Cardiac muscle cell (in vitro differentiated cells and primary cell): ENCODE measurements around the gene GPATCH2. TPM values are rescaled to one million over a fixed set of nuclear protein-coding genes. Genes with fewer than 3 reads are reported as not detected.
"Not testable (repeated sequence)": the region's sequence is repeated elsewhere in the genome, so short reads cannot be mapped to it uniquely, and the experiment has no call there.

Source experiments
- DNase-seq, 2 donors: peaks; one replicate each; pipeline versions ENCODE4 v3.0.0 to v3.0.0-alpha.2; 2010 to 2017; ENCODE audit warnings: low read depth in 1 of 2, low spot score in 1 of 2
- H3K27ac ChIP-seq: fragments of 200-600 bp; sonication (generic); 2 replicates; pipeline ENCODE4 v1.5.1; 2016
- H3K27me3 ChIP-seq: fragments of 200-600 bp; sonication (generic); 2 replicates; pipeline ENCODE4 v1.6.0; 2016; ENCODE audit warnings: control low read depth
- H3K36me3 ChIP-seq: fragments of 200-600 bp; sonication (generic); 2 replicates; pipeline ENCODE4 v1.5.1; 2016; ENCODE audit warnings: control low read depth
- H3K4me1 ChIP-seq: fragments of 200-600 bp; sonication (generic); 2 replicates; pipeline ENCODE4 v1.8.1; 2017; ENCODE audit warnings: low read depth, mild to moderate bottlenecking, mixed run types
- H3K4me3 ChIP-seq: fragments of 200-600 bp; sonication (generic); 2 replicates; pipeline ENCODE4 v1.5.1; 2016; ENCODE audit warnings: mild to moderate bottlenecking
- H3K9me3 ChIP-seq: fragments of 200-600 bp; sonication (generic); 2 replicates; pipeline ENCODE4 v1.5.1; 2017; ENCODE audit warnings: low read depth, mild to moderate bottlenecking, control low read depth
- polyA plus RNA-seq: library from polyadenylated mRNA; unstranded; fragments of >200 nt; fragmentation: Nextera tagmentation; extraction: Ambion mirVana; gene quantifications from 2 replicates; pipeline ENCODE4 v1.2.1, GENCODE V29; 2016
- total RNA-seq: library from RNA; depleted of rRNA; stranded (reverse); fragments of >200 nt; gene quantifications from 2 replicates; pipeline ENCODE4 v1.2.3, GENCODE V29; 2016
- TF ChIP-seq, protein P1 (sequence below): IDR thresholded peaks from 2 replicates; pipeline ENCODE4 v1.5.1; 2012; ENCODE audit warnings: low read depth, mild to moderate bottlenecking, low read length

Gene GPATCH2
- total and polyA plus RNA-seq, 2 experiments from 2014 or later, result 9.8 to 16.7 TPM

DNA sequence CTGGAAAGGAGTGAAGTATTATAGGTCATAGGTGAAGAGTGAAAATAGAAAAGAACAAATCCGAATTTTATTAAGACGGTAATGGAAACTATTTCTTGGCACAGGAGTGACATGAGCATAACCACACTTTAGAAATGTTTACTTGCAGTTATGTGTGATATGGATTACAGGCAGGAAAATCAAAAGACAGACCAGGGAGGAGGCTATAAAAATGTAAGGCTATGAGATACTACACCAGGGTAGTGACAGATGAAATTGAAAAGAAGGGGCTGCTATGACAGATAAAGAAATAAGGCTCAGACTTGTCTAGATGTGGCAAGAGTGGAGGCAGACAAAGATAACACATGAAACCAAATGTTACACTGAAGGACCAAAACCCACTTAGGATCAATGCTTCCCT, 31.7 kb downstream of the GPATCH2 start:
- Histone ChIP-seq H3K4me1 (no peaks in the 10 kb centered on the region), H3K4me3 (no peak overlapping the region), H3K36me3 (no peaks in the 10 kb centered on the region), H3K27me3 (no peaks in the 10 kb centered on the region), H3K9me3 (no peaks in the 10 kb centered on the region), H3K27ac (no peak overlapping the region)
- DNase-seq, result peak in 1 of 2 donors; percentile 33
- TF ChIP-seq, protein P1, sequence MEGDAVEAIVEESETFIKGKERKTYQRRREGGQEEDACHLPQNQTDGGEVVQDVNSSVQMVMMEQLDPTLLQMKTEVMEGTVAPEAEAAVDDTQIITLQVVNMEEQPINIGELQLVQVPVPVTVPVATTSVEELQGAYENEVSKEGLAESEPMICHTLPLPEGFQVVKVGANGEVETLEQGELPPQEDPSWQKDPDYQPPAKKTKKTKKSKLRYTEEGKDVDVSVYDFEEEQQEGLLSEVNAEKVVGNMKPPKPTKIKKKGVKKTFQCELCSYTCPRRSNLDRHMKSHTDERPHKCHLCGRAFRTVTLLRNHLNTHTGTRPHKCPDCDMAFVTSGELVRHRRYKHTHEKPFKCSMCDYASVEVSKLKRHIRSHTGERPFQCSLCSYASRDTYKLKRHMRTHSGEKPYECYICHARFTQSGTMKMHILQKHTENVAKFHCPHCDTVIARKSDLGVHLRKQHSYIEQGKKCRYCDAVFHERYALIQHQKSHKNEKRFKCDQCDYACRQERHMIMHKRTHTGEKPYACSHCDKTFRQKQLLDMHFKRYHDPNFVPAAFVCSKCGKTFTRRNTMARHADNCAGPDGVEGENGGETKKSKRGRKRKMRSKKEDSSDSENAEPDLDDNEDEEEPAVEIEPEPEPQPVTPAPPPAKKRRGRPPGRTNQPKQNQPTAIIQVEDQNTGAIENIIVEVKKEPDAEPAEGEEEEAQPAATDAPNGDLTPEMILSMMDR, result no peak

DNA sequence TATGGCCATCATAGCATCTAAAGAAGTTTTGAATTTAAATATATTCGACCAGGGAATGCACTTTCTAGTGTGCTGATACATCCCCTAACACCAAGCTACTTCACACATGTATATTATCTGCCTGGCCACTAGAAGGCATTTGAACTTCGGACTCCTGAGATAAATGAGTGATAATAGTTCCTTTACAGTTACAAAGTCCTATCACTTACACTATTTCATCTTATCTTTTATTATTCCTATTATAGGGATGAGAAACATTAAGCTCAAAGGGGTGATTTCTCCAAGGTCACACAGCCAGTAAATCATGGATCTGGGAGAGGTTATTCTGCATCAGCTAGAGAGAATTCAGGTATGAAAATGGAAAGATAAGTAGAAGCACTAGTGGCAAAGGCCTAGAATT, 40.3 kb downstream of the GPATCH2 start:
- no peak overlapping the region for H3K4me3 ChIP-seq
- H3K36me3 ChIP-seq, result no peaks in the 10 kb centered on the region
- H3K4me1 ChIP-seq, result no peaks in the 10 kb centered on the region
- TF ChIP-seq, protein P1, result no peak
- H3K9me3 ChIP-seq, result no peaks in the 10 kb centered on the region
- no peak overlapping the region for H3K27ac ChIP-seq
- no peaks in the 10 kb centered on the region for H3K27me3 ChIP-seq
- no peak for DNase-seq

DNA sequence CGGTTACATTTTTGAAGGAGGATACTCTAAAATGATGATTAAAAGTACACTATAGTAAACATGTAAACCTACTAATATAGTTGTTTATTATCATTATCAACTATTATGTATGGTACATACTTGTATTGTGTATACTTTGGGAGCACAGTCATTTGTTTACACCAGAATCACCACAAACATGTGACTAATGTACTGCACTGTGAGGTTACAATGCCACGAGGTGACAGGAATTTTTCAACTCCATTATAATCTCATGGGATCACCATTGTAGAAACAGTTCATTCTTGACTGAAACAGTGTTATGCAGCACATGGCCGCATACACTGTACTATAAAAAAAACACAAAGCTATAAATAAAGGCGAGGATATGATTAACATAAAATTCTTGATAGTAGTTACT, 44.3 kb downstream of the GPATCH2 start:
- no peaks in the 10 kb centered on the region for H3K27me3 ChIP-seq
- H3K36me3 ChIP-seq, result no peaks in the 10 kb centered on the region
- no peak overlapping the region for H3K27ac ChIP-seq
- no peak overlapping the region for H3K4me3 ChIP-seq
- H3K4me1 ChIP-seq, result no peaks in the 10 kb centered on the region
- H3K9me3 ChIP-seq, result no peaks in the 10 kb centered on the region
- no peak for DNase-seq
- TF ChIP-seq, protein P1, result no peak

DNA sequence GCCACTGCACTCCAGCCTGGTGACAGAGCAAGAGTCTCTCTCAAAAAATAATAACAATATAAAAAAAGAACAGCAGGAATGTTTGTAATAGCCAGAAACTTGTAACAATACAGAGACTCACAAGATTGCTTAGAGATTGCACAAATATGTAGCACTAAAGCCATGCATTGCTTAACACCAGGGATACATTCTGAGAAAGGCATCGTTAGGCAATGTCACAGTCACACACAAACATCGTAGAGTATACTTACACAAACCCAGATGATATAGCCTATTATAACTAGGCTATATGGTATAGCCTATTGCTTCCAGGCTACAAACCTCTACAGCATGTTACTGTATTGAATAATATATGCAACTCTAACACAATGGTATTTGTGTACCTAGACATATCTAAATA, 45.3 kb downstream of the GPATCH2 start:
- H3K4me3 ChIP-seq, result no peak overlapping the region
- no peak overlapping the region for H3K27ac ChIP-seq
- no peaks in the 10 kb centered on the region for H3K36me3 ChIP-seq
- DNase-seq, result peak in 1 of 2 donors; percentile 62
- no peaks in the 10 kb centered on the region for H3K4me1 ChIP-seq
- TF ChIP-seq, protein P1, result no peak
- H3K27me3 ChIP-seq, result no peaks in the 10 kb centered on the region
- no peaks in the 10 kb centered on the region for H3K9me3 ChIP-seq

DNA sequence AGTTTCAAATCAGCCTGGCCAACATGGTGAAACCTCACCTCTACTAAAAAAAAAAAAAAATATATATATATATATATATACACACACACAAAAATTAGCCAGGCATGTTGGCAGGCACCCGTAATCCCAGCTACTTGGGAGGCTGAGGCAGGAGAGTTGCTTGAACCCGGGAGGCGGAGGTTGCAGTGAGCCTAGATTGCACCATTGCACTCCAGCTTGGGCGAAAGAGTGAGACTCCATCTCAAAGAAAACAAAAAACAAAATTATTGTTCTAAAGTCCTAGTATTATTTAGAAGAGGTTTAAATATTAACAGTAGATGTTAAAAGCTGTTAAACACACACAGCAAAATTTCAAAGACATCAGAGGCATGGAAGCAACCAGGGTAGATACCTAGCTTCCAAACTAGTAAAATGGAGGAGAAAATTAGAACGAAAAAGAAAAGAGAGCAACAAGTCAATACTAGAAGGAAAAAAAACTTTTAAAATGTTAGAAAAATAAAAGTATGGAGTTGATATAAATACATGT, 46.5 kb downstream of the GPATCH2 start:
- not testable (repeated sequence) for H3K36me3 ChIP-seq

DNA sequence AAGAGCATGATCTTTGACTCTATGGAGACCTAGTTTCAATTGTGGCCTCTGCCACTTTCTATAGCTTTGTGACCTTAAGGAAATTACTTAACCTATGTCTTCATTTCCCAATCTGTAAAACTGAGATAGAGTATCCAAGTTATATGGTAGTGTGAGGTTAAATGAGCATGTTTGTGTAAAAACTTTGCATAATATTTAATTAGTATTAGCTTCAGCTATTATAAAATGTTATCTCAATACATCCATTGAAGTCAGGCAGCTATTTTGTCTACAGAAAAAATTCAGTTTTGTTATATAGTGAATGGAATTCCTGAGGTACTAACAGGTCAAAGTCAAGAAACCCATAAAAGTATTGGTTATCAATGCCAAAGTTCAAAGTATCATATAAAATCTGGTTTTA, 53.6 kb downstream of the GPATCH2 start:
- Histone ChIP-seq H3K27me3 (no peaks in the 10 kb centered on the region), H3K27ac (no peak overlapping the region), H3K4me3 (no peak overlapping the region), H3K9me3 (no peaks in the 10 kb centered on the region), H3K4me1 (peaks cover 9% of the 10 kb centered on the region), H3K36me3 (no peaks in the 10 kb centered on the region)
- TF ChIP-seq, protein P1, result no peak
- DNase-seq, result no peak

More for the DNA sequence above, 46.5 kb downstream of the GPATCH2 start:
- H3K27ac ChIP-seq, H3K9me3 ChIP-seq, H3K27me3 ChIP-seq, DNase-seq, H3K4me3 ChIP-seq, H3K4me1 ChIP-seq: not testable (repeated sequence)
